DOHH2 (cell line): ENCODE data around the gene EZH1.

Experiments
- H3F3A ChIP-seq: fragments of 200-600 bp; sonication (generic), shearing (Covaris generic); 2 replicates; pipeline ENCODE4 v1.6.0; 2016; ENCODE audit warnings: antibody characterized with exemption, mild to moderate bottlenecking; ENCODE audit not compliant: control insufficient read depth, insufficient read depth
- H3K27ac ChIP-seq: fragments of 200-600 bp; sonication (generic); 2 replicates; pipeline ENCODE4 v1.5.1; 2014; ENCODE audit warnings: low read depth, mild to moderate bottlenecking, low read length, moderate library complexity
- H3K27me3 ChIP-seq: fragments of 200-600 bp; sonication (generic); 2 replicates; pipeline ENCODE4 v1.6.1; 2014; ENCODE audit warnings: mild to moderate bottlenecking, low read length, mixed read lengths; ENCODE audit not compliant: control insufficient read depth
- H3K36me3 ChIP-seq: fragments of 200-600 bp; sonication (generic); 2 replicates; pipeline ENCODE4 v1.6.1; 2014; ENCODE audit warnings: mild to moderate bottlenecking, low read length, moderate library complexity, mixed read lengths; ENCODE audit not compliant: control insufficient read depth
- H3K4me1 ChIP-seq: fragments of 200-600 bp; sonication (generic); 2 replicates; pipeline ENCODE4 v1.6.1; 2014; ENCODE audit warnings: mild to moderate bottlenecking, low read length, mixed read lengths; ENCODE audit not compliant: control insufficient read depth
- H3K4me2 ChIP-seq: fragments of 200-600 bp; sonication (generic); 2 replicates; pipeline ENCODE4 v1.6.0; 2014; ENCODE audit warnings: mild to moderate bottlenecking, low read length, moderate library complexity
- H3K4me3 ChIP-seq: fragments of 200-600 bp; sonication (generic); 2 replicates; pipeline ENCODE4 v1.5.1; 2014; ENCODE audit warnings: mild to moderate bottlenecking, low read length, mixed read lengths
- H3K79me2 ChIP-seq: fragments of 200-600 bp; sonication (generic); 2 replicates; pipeline ENCODE4 v1.6.1; 2014; ENCODE audit warnings: mild to moderate bottlenecking, low read length, mixed read lengths; ENCODE audit not compliant: control insufficient read depth
- H3K9me2 ChIP-seq: fragments of 200-600 bp; sonication (generic); replicated peaks from 2 replicates; pipeline ENCODE4 v1.6.1; 2014; ENCODE audit warnings: mild to moderate bottlenecking, low read length, mixed read lengths; ENCODE audit not compliant: control insufficient read depth
- H3K9me3 ChIP-seq: fragments of 200-600 bp; sonication (generic); 2 replicates; pipeline ENCODE4 v1.6.1; 2014; ENCODE audit warnings: antibody characterized with exemption, low read length, mixed read lengths; ENCODE audit not compliant: control insufficient read depth, insufficient read depth
- H4K20me1 ChIP-seq: fragments of 200-600 bp; sonication (generic); 2 replicates; pipeline ENCODE4 v1.6.0; 2014; ENCODE audit warnings: low read depth, mild to moderate bottlenecking, antibody characterized with exemption, low read length, moderate library complexity; ENCODE audit not compliant: control insufficient read depth, insufficient read depth
- CTCF ChIP-seq: fragments of 200-600 bp; sonication (generic); IDR thresholded peaks from one replicate; pipeline ENCODE4 v1.5.1; 2014; ENCODE audit warnings: antibody characterized with exemption, mild to moderate bottlenecking, low read depth, low read length; ENCODE audit not compliant: poor library complexity, severe bottlenecking
- EZH2phosphoT487 ChIP-seq: fragments of 200-600 bp; sonication (generic); IDR thresholded peaks from 2 replicates; pipeline ENCODE4 v1.6.1; 2017; ENCODE audit warnings: borderline replicate concordance, mild to moderate bottlenecking, antibody characterized with exemption, low read length, moderate library complexity, mixed read lengths

EZH1 gene

GRCh38 chr17:42673885-42674754 is 70.7 kb downstream of the EZH1 start:
- no peak overlapping the region for H3K27ac ChIP-seq
- peak overlapping the region; percentile 81 for H3K4me3 ChIP-seq
- H4K20me1 ChIP-seq = no peaks in the 10 kb centered on the region
- no peaks in the 10 kb centered on the region for H3K9me2 ChIP-seq
- no peaks in the 10 kb centered on the region for H3K9me3 ChIP-seq
- no peaks in the 10 kb centered on the region for H3K36me3 ChIP-seq
- TF ChIP-seq CTCF (peak; percentile 91), EZH2phosphoT487 (0 out of 2 replicates have a peak, but pooled peaks have one; percentile 17)
- H3K4me1 ChIP-seq = peaks cover 62% of the 10 kb centered on the region
- peaks cover 10% of the 10 kb centered on the region; the same call in 1 of the 2 replicates for H3F3A ChIP-seq
- peak overlapping the region; percentile 96 for H3K4me2 ChIP-seq
- H3K79me2 ChIP-seq = no peaks in the 10 kb centered on the region
- H3K27me3 ChIP-seq = peaks cover 68% of the 10 kb centered on the region

GRCh38 chr17:42673266-42673884 is 71.5 kb downstream of the EZH1 start:
- H3K4me2 ChIP-seq = peak overlapping the region; percentile 96
- peaks cover 55% of the 10 kb centered on the region for H3K4me1 ChIP-seq
- no peak for TF ChIP-seq EZH2phosphoT487
- TF ChIP-seq CTCF = no peak
- no peaks in the 10 kb centered on the region for H3K9me2 ChIP-seq
- H3K4me3 ChIP-seq = no peak overlapping the region
- no peaks in the 10 kb centered on the region for H3K79me2 ChIP-seq
- H4K20me1 ChIP-seq = no peaks in the 10 kb centered on the region
- H3F3A ChIP-seq = 0 out of 2 replicates have a peak, but pooled peaks cover 5% of the 10 kb centered on the region
- no peak overlapping the region for H3K27ac ChIP-seq
- peaks cover 68% of the 10 kb centered on the region for H3K27me3 ChIP-seq
- H3K9me3 ChIP-seq = no peaks in the 10 kb centered on the region
- no peaks in the 10 kb centered on the region for H3K36me3 ChIP-seq

GRCh38 chr17:42672038-42672437 is 72.8 kb downstream of the EZH1 start:
- Histone ChIP-seq H3K4me3 (no peak overlapping the region), H3K9me3 (no peaks in the 10 kb centered on the region), H3K27ac (no peak overlapping the region), H3K27me3 (peaks cover 68% of the 10 kb centered on the region), H3K4me2 (no peak overlapping the region), H3K9me2 (no peaks in the 10 kb centered on the region), H4K20me1 (no peaks in the 10 kb centered on the region), H3K4me1 (peaks cover 46% of the 10 kb centered on the region), H3K36me3 (no peaks in the 10 kb centered on the region), H3F3A (0 out of 2 replicates have a peak, but pooled peaks cover 5% of the 10 kb centered on the region), H3K79me2 (no peaks in the 10 kb centered on the region)
- no peak for TF ChIP-seq EZH2phosphoT487
- no peak for TF ChIP-seq CTCF
